HCT116 (cell line): ENCODE data around the gene FGFBP1. TPM values are rescaled to one million over a fixed set of nuclear protein-coding genes. Genes with fewer than 3 reads are reported as not detected.

Experiments used
- ATAC-seq: fragments of 200-7000 bp; cut with Tn5 transposase; 2 replicates; pipeline ENCODE4 v1.9.1; 2020; ENCODE audit warnings: mild to moderate bottlenecking, moderate library complexity
- BruUV-seq: library from RNA; stranded (reverse); fragments of 400-500 nt; replicated peaks from 2 replicates; lab custom pipeline; 2021; lab: Mats Ljungman, UMichigan
- CTCF ChIA-PET: fragments of 300-600 bp; sonication (Branson Sonifier 250); formaldehyde crosslinking; loops from one replicate; lab custom pipeline; 2021; ENCODE audit warnings: antibody characterized with exemption; lab: Charles Lee
- POLR2A ChIA-PET: fragments of 300-600, 350-600 bp; sonication (Branson Sonifier 250); formaldehyde crosslinking; loops from one replicate; lab custom pipeline; 2021; ENCODE audit warnings: antibody characterized with exemption; lab: Charles Lee
- RAD21 ChIA-PET, 2 experiments: fragments of 300-600 bp; sonication (Branson Sonifier 250); formaldehyde crosslinking; loops; one replicate each; lab custom pipeline; 2023; ENCODE audit warnings: low total read pairs in 2 of 2; ENCODE audit not compliant: uncharacterized antibody in 2 of 2, unreplicated experiment in 2 of 2, low non-redundant PET in 1 of 2; lab: Charles Lee
- DNase-seq: peaks from one replicate; pipeline ENCODE4 v3.0.0-alpha.2; 2010; ENCODE audit warnings: low read depth, low spot score
- H2AFZ ChIP-seq: fragments of 200-600 bp; shearing (Covaris generic), sonication (generic); 2 replicates; pipeline ENCODE4 v1.6.1; 2017; ENCODE audit warnings: low read depth, mixed run types, mixed read lengths, antibody characterized with exemption, low read length; ENCODE audit not compliant: poor library complexity, severe bottlenecking
- H3K27ac ChIP-seq: 2 replicates; pipeline ENCODE4 v1.5.1; 2012; ENCODE audit warnings: low read depth, low read length
- H3K27me3 ChIP-seq: fragments of 200-600 bp; sonication (generic); 2 replicates; pipeline ENCODE4 v1.6.1; 2016; ENCODE audit warnings: mixed run types, low read length, mixed read lengths; ENCODE audit not compliant: insufficient read depth
- H3K36me3 ChIP-seq, 2 experiments: fragments of 200-500 bp in 1 of 2; fragments of 200-600 bp in 1 of 2; sonication (Bioruptor generic) in 1 of 2; sonication (generic) in 1 of 2; 2 replicates each; pipeline versions ENCODE4 v1.5.1 to v1.6.1; 2014 to 2016; ENCODE audit warnings: low read length in 2 of 2, inconsistent platforms in 1 of 2, mixed read lengths in 1 of 2, mixed run types in 1 of 2; ENCODE audit not compliant: insufficient read depth in 2 of 2, control insufficient read depth in 1 of 2
- H3K4me1 ChIP-seq, 2 experiments: fragments of 200-600 bp in 1 of 2; sonication (generic) in 1 of 2; 2 replicates each; pipeline versions ENCODE4 v1.5.1 to v1.6.1; 2012 to 2017; ENCODE audit warnings: low read length in 2 of 2, inconsistent platforms in 1 of 2, mild to moderate bottlenecking in 1 of 2, mixed read lengths in 1 of 2, mixed run types in 1 of 2, moderate library complexity in 1 of 2; ENCODE audit not compliant: insufficient read depth in 2 of 2, control insufficient read depth in 1 of 2
- H3K4me2 ChIP-seq: fragments of 200-600 bp; sonication (generic); 2 replicates; pipeline ENCODE4 v1.6.1; 2017; ENCODE audit warnings: mixed run types, low read length, mixed read lengths
- H3K4me3 ChIP-seq, 2 experiments: fragments of 200-600 bp in 1 of 2; sonication (generic) in 1 of 2; replicated peaks in 1 of 2; 2 replicates each; pipeline ENCODE4 v1.5.1; 2011 to 2016; ENCODE audit warnings: low read length in 2 of 2, control low read depth in 1 of 2, low read depth in 1 of 2, mild to moderate bottlenecking in 1 of 2, mixed read lengths in 1 of 2, mixed run types in 1 of 2
- H3K79me2 ChIP-seq: fragments of 200-600 bp; sonication (generic); 2 replicates; pipeline ENCODE4 v1.6.1; 2017; ENCODE audit warnings: mild to moderate bottlenecking, mixed run types, low read length, moderate library complexity, mixed read lengths; ENCODE audit not compliant: insufficient read depth
- H3K9ac ChIP-seq: fragments of 200-600 bp; sonication (generic); 2 replicates; pipeline ENCODE4 v1.6.1; 2016; ENCODE audit warnings: low read length, mixed read lengths
- H3K9me2 ChIP-seq: fragments of 200-600 bp; sonication (generic), shearing (Covaris generic); 2 replicates; pipeline ENCODE4 v1.6.1; 2017; ENCODE audit warnings: mixed run types, mild to moderate bottlenecking, moderate library complexity; ENCODE audit not compliant: insufficient read depth
- H3K9me3 ChIP-seq, 2 experiments: fragments of 200-500 bp in 1 of 2; fragments of 200-600 bp in 1 of 2; sonication (Bioruptor generic) in 1 of 2; sonication (generic) in 1 of 2; 2 replicates each; pipeline ENCODE4 v1.6.1; 2014 to 2017; ENCODE audit warnings: low read length in 2 of 2, mixed read lengths in 2 of 2, inconsistent platforms in 1 of 2, low read depth in 1 of 2, mild to moderate bottlenecking in 1 of 2, mixed run types in 1 of 2, moderate library complexity in 1 of 2; ENCODE audit not compliant: control insufficient read depth in 1 of 2, insufficient read depth in 1 of 2
- H4K20me1 ChIP-seq: fragments of 200-600 bp; sonication (generic), shearing (Covaris generic); 2 replicates; pipeline ENCODE4 v1.6.1; 2017; ENCODE audit warnings: mixed run types, mild to moderate bottlenecking, moderate library complexity; ENCODE audit not compliant: insufficient read depth
- CEBPB ChIP-seq: IDR thresholded peaks from 2 replicates; pipeline ENCODE4 v1.6.1; 2012; ENCODE audit warnings: low read depth
- EGR1 ChIP-seq: IDR thresholded peaks from 2 replicates; pipeline ENCODE4 v1.6.1; 2012; ENCODE audit warnings: low read depth
- EZH2phosphoT487 ChIP-seq: fragments of 200-600 bp; IDR thresholded peaks from 2 replicates; pipeline ENCODE4 v1.6.1; 2018; ENCODE audit warnings: antibody characterized with exemption, borderline replicate concordance
- FOSL1 ChIP-seq: IDR thresholded peaks from 2 replicates; pipeline ENCODE4 v1.6.1; 2012; ENCODE audit warnings: low read depth
- JUND ChIP-seq: IDR thresholded peaks from 2 replicates; pipeline ENCODE4 v1.6.1; 2012
- POLR2A ChIP-seq: IDR thresholded peaks from 2 replicates; pipeline ENCODE4 v1.7.0; 2011; ENCODE audit warnings: borderline replicate concordance; ENCODE audit not compliant: insufficient read depth, insufficient read length; ENCODE audit errors: extremely low read depth
- POLR2AphosphoS5 ChIP-seq: IDR thresholded peaks from 2 replicates; pipeline ENCODE4 v1.6.1; 2011; ENCODE audit warnings: mild to moderate bottlenecking, low read depth, low read length, moderate library complexity
- RAD21 ChIP-seq: IDR thresholded peaks from 2 replicates; pipeline ENCODE4 v1.6.1; 2012; ENCODE audit warnings: low read depth, mild to moderate bottlenecking
- SIN3A ChIP-seq: IDR thresholded peaks from 2 replicates; pipeline ENCODE4 v1.6.1; 2012; ENCODE audit warnings: low read depth
- TCF7L2 ChIP-seq: IDR thresholded peaks from 2 replicates; pipeline ENCODE4 v1.7.0; 2011; ENCODE audit warnings: borderline replicate concordance, inconsistent platforms; ENCODE audit not compliant: insufficient read depth, insufficient read length; ENCODE audit errors: extremely low read depth
- intact Hi-C: fragments of 100-400 bp; cut with micrococcal nuclease; formaldehyde crosslinking; loops from 2 replicates; pipeline ENCODE4 v1.10.0; 2022
- total RNA-seq: library from RNA; stranded (reverse); gene quantifications from one replicate; pipeline ENCODE4 v1.2.1, GENCODE V29; 2021; ENCODE audit not compliant: unreplicated experiment
- TF ChIP-seq, protein P1 (sequence below): IDR thresholded peaks from 2 replicates; pipeline ENCODE4 v1.6.1; 2012
- TF ChIP-seq, protein P2 (sequence below): IDR thresholded peaks from 2 replicates; pipeline ENCODE4 v1.6.1; 2012; ENCODE audit warnings: low read depth
- TF ChIP-seq, protein P3 (sequence below), 3 experiments: fragments of 200-600 bp in 1 of 3; sonication (generic) in 1 of 3; IDR thresholded peaks in 2 of 3; conservative IDR thresholded peaks in 1 of 3; 2 replicates each; pipeline ENCODE4 v1.5.1; 2012 to 2017; ENCODE audit warnings: low read depth in 2 of 3, low read length in 2 of 3, antibody characterized with exemption in 1 of 3, borderline replicate concordance in 1 of 3, control low read depth in 1 of 3, mild to moderate bottlenecking in 1 of 3, mixed read lengths in 1 of 3, mixed run types in 1 of 3, moderate library complexity in 1 of 3; ENCODE audit not compliant: insufficient read depth in 1 of 3
- TF ChIP-seq, protein P4 (sequence below): IDR thresholded peaks from 2 replicates; pipeline ENCODE4 v1.6.1; 2011; ENCODE audit warnings: mild to moderate bottlenecking, low read length, moderate library complexity; ENCODE audit not compliant: insufficient replicate concordance; ENCODE audit errors: extremely low read depth

The FGFBP1 gene
- total RNA-seq, 1 experiment from 2014 or later: 8.7 TPM

DNA sequence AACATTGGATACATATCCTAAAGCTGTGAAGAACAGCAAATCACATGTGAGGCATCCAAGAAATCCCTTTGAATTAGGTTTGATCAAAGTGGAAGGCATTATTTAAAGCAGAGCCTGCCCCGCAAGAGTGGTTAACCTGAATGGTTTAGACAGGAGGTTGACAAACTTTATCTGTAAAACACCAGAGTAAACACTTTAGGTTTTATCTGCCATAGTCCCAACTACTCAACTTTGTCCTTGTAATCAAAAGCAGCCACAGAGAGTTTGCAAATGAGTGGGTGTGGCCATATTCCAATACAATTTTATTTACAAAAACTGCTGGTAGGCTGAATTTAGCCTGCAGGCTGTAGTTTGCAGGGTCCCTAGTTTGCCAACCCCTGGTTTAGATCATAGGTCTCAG lies 49.7 kb upstream of the FGFBP1 start:
- intact Hi-C loops: no loop called here
- no peaks in the 10 kb centered on the region for H4K20me1 ChIP-seq
- no peaks in the 10 kb centered on the region for H3K9me2 ChIP-seq
- ChIA-PET RAD21 (no interaction called here), POLR2A (no interaction called here), CTCF (no interaction called here)
- H3K4me2 ChIP-seq: no peak overlapping the region
- TF ChIP-seq FOSL1 (no peak), SIN3A (no peak), JUND (no peak)
- DNase-seq: no peak
- H3K4me1 ChIP-seq: no peaks in the 10 kb centered on the region
- H3K79me2 ChIP-seq: no peaks in the 10 kb centered on the region
- no peaks in the 10 kb centered on the region for H3K9me3 ChIP-seq
- H3K27ac ChIP-seq: no peak overlapping the region
- no TSS peak for BruUV-seq
- H3K4me3 ChIP-seq: no peak overlapping the region
- no peaks in the 10 kb centered on the region for H3K27me3 ChIP-seq
- no peaks in the 10 kb centered on the region; a peak in 1 of 4 replicates for H3K36me3 ChIP-seq
- no peak overlapping the region for H3K9ac ChIP-seq
- ATAC-seq: no peak
- no peak overlapping the region for H2AFZ ChIP-seq

DNA sequence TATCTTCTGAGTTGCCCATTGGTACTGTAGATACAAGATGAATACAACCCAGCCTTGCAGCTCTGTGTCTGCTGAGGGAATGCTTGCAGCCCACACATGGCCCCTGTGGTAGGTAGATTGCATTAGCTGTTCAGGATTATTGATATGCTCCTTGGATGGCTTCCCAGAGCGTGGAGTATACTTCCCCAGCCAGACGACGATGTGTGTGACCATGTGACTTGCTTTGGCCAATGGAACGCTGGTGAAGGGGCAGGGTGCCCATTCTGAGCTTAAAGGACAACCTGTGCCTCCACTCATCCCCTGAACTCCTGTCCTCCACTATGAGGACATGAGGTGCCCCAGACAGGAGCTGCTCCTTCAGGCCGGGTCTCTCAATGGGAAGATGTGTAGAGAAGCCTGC lies 48.4 kb upstream of the FGFBP1 start:
- Histone ChIP-seq H3K4me1 (no peaks in the 10 kb centered on the region), H3K9ac (no peak overlapping the region), H3K4me3 (no peak overlapping the region), H3K36me3 (no peaks in the 10 kb centered on the region; a peak in 1 of 4 replicates), H3K79me2 (no peaks in the 10 kb centered on the region), H2AFZ (no peak overlapping the region), H3K4me2 (no peak overlapping the region), H3K9me2 (no peaks in the 10 kb centered on the region), H3K27ac (no peak overlapping the region), H3K9me3 (no peaks in the 10 kb centered on the region), H3K27me3 (no peaks in the 10 kb centered on the region), H4K20me1 (no peaks in the 10 kb centered on the region)
- ATAC-seq (no peak; the same call in 1 of the 2 replicates), DNase-seq (no peak)
- RAD21 ChIA-PET: no interaction called here
- CTCF ChIA-PET: no interaction called here
- intact Hi-C loops: no loop called here
- POLR2A ChIA-PET: no interaction called here
- no TSS peak for BruUV-seq
- TF ChIP-seq POLR2AphosphoS5: no peak
- no peak for TF ChIP-seq POLR2A
- TF ChIP-seq SIN3A: no peak
- TF ChIP-seq, protein P1, sequence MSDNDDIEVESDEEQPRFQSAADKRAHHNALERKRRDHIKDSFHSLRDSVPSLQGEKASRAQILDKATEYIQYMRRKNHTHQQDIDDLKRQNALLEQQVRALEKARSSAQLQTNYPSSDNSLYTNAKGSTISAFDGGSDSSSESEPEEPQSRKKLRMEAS: no peak
- TF ChIP-seq EGR1: no peak
- TF ChIP-seq, protein P2, sequence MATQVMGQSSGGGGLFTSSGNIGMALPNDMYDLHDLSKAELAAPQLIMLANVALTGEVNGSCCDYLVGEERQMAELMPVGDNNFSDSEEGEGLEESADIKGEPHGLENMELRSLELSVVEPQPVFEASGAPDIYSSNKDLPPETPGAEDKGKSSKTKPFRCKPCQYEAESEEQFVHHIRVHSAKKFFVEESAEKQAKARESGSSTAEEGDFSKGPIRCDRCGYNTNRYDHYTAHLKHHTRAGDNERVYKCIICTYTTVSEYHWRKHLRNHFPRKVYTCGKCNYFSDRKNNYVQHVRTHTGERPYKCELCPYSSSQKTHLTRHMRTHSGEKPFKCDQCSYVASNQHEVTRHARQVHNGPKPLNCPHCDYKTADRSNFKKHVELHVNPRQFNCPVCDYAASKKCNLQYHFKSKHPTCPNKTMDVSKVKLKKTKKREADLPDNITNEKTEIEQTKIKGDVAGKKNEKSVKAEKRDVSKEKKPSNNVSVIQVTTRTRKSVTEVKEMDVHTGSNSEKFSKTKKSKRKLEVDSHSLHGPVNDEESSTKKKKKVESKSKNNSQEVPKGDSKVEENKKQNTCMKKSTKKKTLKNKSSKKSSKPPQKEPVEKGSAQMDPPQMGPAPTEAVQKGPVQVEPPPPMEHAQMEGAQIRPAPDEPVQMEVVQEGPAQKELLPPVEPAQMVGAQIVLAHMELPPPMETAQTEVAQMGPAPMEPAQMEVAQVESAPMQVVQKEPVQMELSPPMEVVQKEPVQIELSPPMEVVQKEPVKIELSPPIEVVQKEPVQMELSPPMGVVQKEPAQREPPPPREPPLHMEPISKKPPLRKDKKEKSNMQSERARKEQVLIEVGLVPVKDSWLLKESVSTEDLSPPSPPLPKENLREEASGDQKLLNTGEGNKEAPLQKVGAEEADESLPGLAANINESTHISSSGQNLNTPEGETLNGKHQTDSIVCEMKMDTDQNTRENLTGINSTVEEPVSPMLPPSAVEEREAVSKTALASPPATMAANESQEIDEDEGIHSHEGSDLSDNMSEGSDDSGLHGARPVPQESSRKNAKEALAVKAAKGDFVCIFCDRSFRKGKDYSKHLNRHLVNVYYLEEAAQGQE: no peak
- TF ChIP-seq, protein P3, sequence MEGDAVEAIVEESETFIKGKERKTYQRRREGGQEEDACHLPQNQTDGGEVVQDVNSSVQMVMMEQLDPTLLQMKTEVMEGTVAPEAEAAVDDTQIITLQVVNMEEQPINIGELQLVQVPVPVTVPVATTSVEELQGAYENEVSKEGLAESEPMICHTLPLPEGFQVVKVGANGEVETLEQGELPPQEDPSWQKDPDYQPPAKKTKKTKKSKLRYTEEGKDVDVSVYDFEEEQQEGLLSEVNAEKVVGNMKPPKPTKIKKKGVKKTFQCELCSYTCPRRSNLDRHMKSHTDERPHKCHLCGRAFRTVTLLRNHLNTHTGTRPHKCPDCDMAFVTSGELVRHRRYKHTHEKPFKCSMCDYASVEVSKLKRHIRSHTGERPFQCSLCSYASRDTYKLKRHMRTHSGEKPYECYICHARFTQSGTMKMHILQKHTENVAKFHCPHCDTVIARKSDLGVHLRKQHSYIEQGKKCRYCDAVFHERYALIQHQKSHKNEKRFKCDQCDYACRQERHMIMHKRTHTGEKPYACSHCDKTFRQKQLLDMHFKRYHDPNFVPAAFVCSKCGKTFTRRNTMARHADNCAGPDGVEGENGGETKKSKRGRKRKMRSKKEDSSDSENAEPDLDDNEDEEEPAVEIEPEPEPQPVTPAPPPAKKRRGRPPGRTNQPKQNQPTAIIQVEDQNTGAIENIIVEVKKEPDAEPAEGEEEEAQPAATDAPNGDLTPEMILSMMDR (IDR thresholded peaks at IDR 0.05 in 2 of 3, conservative IDR thresholded peaks at IDR 0.05 in 1 of 3; ENCODE audit: borderline replicate concordance in 1 of 3, insufficient read depth in 1 of 3, low read depth in 2 of 3, low read length in 2 of 3): no peak
- TF ChIP-seq EZH2phosphoT487: no peak
- TF ChIP-seq, protein P4, sequence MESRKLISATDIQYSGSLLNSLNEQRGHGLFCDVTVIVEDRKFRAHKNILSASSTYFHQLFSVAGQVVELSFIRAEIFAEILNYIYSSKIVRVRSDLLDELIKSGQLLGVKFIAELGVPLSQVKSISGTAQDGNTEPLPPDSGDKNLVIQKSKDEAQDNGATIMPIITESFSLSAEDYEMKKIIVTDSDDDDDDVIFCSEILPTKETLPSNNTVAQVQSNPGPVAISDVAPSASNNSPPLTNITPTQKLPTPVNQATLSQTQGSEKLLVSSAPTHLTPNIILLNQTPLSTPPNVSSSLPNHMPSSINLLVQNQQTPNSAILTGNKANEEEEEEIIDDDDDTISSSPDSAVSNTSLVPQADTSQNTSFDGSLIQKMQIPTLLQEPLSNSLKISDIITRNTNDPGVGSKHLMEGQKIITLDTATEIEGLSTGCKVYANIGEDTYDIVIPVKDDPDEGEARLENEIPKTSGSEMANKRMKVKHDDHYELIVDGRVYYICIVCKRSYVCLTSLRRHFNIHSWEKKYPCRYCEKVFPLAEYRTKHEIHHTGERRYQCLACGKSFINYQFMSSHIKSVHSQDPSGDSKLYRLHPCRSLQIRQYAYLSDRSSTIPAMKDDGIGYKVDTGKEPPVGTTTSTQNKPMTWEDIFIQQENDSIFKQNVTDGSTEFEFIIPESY: no peak
- TF ChIP-seq TCF7L2: no peak
- TF ChIP-seq RAD21: no peak
- no peak for TF ChIP-seq CEBPB
